HL-60 (cell line): ENCODE results near the gene SIX2.

Experiments used
- DNase-seq, 2 experiments: peaks; one replicate each; pipeline ENCODE4 v3.0.0-alpha.2; 2010 to 2020; ENCODE audit warnings: low read depth in 1 of 2, low spot score in 1 of 2
- H3K27ac ChIP-seq: fragments of 250-450 bp; sonication (Bioruptor Pico); replicated peaks from 2 replicates; pipeline ENCODE4 v1.5.1; 2020; ENCODE audit warnings: mild to moderate bottlenecking, moderate library complexity
- H3K27me3 ChIP-seq: fragments of 250-450 bp; sonication (Bioruptor Pico); 2 replicates; pipeline ENCODE4 v1.5.1; 2021; ENCODE audit warnings: mild to moderate bottlenecking, moderate library complexity; ENCODE audit not compliant: insufficient read depth, poor library complexity, severe bottlenecking
- H3K4me3 ChIP-seq: replicated peaks from 2 replicates; pipeline ENCODE4 v1.5.1; 2011; ENCODE audit warnings: mild to moderate bottlenecking, control low read depth, low read length; ENCODE audit not compliant: insufficient read depth
- GABPA ChIP-seq: IDR thresholded peaks from 2 replicates; pipeline ENCODE4 v1.6.1; 2012; ENCODE audit warnings: low read depth
- POLR2AphosphoS5 ChIP-seq: IDR thresholded peaks from 2 replicates; pipeline ENCODE4 v1.6.1; 2012; ENCODE audit warnings: low read depth
- REST ChIP-seq: IDR thresholded peaks from 2 replicates; pipeline ENCODE4 v1.6.1; 2012; ENCODE audit warnings: low read depth; ENCODE audit not compliant: insufficient replicate concordance
- SPI1 ChIP-seq: IDR thresholded peaks from 2 replicates; pipeline ENCODE4 v1.6.1; 2012; ENCODE audit warnings: low read depth, mild to moderate bottlenecking, borderline replicate concordance
- TF ChIP-seq, protein P1 (sequence below): IDR thresholded peaks from one replicate; pipeline ENCODE4 v1.5.1; 2011; ENCODE audit warnings: low read length, control low read depth, inconsistent platforms; ENCODE audit not compliant: insufficient read depth

Gene SIX2

DNA sequence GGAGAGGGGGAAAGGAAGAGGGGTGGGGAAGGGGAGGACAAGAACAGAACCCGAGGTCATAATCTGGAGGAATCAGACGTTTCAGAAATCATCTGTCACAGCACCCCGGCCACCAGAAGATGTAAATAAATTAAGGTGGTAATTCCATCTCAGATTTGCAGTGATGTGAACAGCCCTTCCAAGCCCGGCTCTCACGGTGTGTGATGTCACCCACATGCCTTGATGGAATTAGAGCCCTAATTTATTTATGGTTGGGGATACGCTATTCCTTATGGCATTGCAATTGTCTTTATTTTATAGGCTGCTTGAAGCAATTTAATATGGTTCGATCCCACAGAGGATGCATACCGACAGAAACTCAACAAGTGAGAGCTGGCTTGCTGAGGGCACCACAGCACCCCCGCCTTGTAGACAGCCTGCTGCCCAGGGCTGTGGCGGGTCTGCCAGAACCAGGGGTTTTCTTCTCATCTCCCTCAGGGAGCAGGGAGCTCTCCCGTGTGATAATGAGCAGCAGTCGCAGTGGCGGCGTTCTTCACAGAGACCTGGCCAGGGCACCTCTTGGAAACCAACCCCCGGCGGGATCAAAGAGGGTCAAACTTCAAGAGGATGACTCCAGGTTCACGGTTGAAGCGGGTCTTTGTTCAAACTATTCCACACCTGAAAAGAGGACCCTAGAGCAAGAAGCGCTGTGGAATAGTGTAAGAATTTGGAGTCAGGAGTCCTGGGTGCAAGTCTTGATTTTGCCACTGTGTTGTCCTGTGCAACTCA is 40.5 kb upstream of the SIX2 start:
- Histone ChIP-seq H3K4me3 (no peak overlapping the region), H3K27ac (no peak overlapping the region), H3K27me3 (peaks cover 4% of the 10 kb centered on the region)
- TF ChIP-seq GABPA: no peak
- TF ChIP-seq POLR2AphosphoS5: no peak
- TF ChIP-seq SPI1: no peak
- TF ChIP-seq REST: no peak
- TF ChIP-seq, protein P1, sequence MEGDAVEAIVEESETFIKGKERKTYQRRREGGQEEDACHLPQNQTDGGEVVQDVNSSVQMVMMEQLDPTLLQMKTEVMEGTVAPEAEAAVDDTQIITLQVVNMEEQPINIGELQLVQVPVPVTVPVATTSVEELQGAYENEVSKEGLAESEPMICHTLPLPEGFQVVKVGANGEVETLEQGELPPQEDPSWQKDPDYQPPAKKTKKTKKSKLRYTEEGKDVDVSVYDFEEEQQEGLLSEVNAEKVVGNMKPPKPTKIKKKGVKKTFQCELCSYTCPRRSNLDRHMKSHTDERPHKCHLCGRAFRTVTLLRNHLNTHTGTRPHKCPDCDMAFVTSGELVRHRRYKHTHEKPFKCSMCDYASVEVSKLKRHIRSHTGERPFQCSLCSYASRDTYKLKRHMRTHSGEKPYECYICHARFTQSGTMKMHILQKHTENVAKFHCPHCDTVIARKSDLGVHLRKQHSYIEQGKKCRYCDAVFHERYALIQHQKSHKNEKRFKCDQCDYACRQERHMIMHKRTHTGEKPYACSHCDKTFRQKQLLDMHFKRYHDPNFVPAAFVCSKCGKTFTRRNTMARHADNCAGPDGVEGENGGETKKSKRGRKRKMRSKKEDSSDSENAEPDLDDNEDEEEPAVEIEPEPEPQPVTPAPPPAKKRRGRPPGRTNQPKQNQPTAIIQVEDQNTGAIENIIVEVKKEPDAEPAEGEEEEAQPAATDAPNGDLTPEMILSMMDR: no peak
- DNase-seq: no peak

DNA sequence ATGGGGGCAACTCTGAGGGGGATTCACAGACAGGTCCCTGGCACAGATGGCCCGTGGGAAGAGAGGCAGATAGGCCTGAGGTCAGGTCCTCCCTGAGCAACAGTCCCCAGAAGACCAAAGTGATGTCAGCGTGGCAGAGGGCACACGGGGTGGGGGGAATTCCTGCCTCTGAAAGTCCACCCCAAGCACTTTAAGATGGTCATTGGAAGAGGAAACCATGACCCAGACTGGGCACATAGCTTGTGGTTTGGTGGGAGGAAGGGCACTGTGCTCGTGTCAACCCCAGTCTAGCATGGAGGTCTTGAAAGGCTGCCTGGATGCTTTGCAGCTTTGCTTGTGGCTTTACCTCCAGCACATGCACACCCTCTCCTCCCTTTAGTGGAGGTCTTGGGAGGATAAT is 38.0 kb upstream of the SIX2 start:
- TF ChIP-seq REST (no peak), GABPA (no peak), POLR2AphosphoS5 (no peak)
- TF ChIP-seq, protein P1: no peak
- H3K27ac ChIP-seq: no peak overlapping the region
- H3K27me3 ChIP-seq: peaks cover 4% of the 10 kb centered on the region
- no peak overlapping the region for H3K4me3 ChIP-seq
- DNase-seq: no peak

- TF ChIP-seq REST (no peak), POLR2AphosphoS5 (no peak), GABPA (no peak), SPI1 (no peak)
- TF ChIP-seq, protein P1: no peak
These were observed 37.5 kb upstream of the SIX2 start for GRCh38 chr2:45046786-45047185.

More at GRCh38 chr2:45046786-45047185, 37.5 kb upstream of the SIX2 start:
- no peak for DNase-seq
- Histone ChIP-seq H3K4me3 (no peak overlapping the region), H3K27me3 (peaks cover 4% of the 10 kb centered on the region), H3K27ac (no peak overlapping the region)
